Immature natural killer cell (primary cell): ENCODE results near the gene ILDR2. TPM values are rescaled to one million over a fixed set of nuclear protein-coding genes. Genes with fewer than 3 reads are reported as not detected.

Experiments used
- polyA plus RNA-seq, 3 donors: library from polyadenylated mRNA; unstranded; fragments of 300-500 nt; fragmentation: Illumina TruSeq; gene quantifications; one replicate each; pipeline ENCODE4 v1.2.3, GENCODE V29; 2021

The ILDR2 gene
- polyA plus RNA-seq, 3 donors from 2014 or later: 1.9 TPM; not detected in 2

Other genes starting within 250 kb of the ILDR2 start
- 10 to 100 TPM in 1 of 3 donors, 1 to 10 TPM in 2; 2.8 to 10.8 (median 8.3) TPM for gene POGK, start 136.1 kb downstream of the ILDR2 start, polyA plus RNA-seq
- 10 to 100 TPM; 14.4 to 16.6 (median 16.3) TPM for gene TADA1, start 99.3 kb downstream of the ILDR2 start, polyA plus RNA-seq
- not detected for gene MAEL, start 13.7 kb upstream of the ILDR2 start, polyA plus RNA-seq
- gene GPA33, start 114.8 kb upstream of the ILDR2 start, polyA plus RNA-seq: 10 to 100 TPM in 1 of 3 donors, 1 to 10 TPM in 2; 6.7 to 23.8 (median 7.7) TPM
- gene STYXL2, start 118.5 kb upstream of the ILDR2 start, polyA plus RNA-seq: not detected
- 1 to 10 TPM in 2 of 3 donors, under 1 TPM in 1; 0.70 to 8.7 (median 4.4) TPM for gene POU2F1, start 245.3 kb upstream of the ILDR2 start, polyA plus RNA-seq